Measurements from ENCODE around the gene LDLRAD3. TPM values are rescaled to one million over a fixed set of nuclear protein-coding genes. Genes with fewer than 3 reads are reported as not detected.
A peak's percentile ranks its signal among the peaks of the same experiment; 100 is the strongest.

The LDLRAD3 gene
- total and polyA plus RNA-seq, 2 experiments from 2014 or later = 6.2 to 9.5 TPM

GRCh38 chr11:35976434-35976833, 32.6 kb downstream of the LDLRAD3 start:
- H3K36me3 ChIP-seq = no peaks in the 10 kb centered on the region
- H3K4me1 ChIP-seq (ENCODE audit: low read depth) = no peaks in the 10 kb centered on the region
- H3K27ac ChIP-seq = no peak overlapping the region
- DNase-seq (ENCODE audit: low read depth in 1 of 2, low spot score in 1 of 2) = no peak
- no peak for TF ChIP-seq CTCF (IDR thresholded peaks at IDR 0.05; ENCODE audit: low read depth, low read length)
- no peaks in the 10 kb centered on the region for H3K9me3 ChIP-seq (ENCODE audit: low read depth)
- no peak overlapping the region for H3K4me3 ChIP-seq
- H3K27me3 ChIP-seq = no peaks in the 10 kb centered on the region

DNA sequence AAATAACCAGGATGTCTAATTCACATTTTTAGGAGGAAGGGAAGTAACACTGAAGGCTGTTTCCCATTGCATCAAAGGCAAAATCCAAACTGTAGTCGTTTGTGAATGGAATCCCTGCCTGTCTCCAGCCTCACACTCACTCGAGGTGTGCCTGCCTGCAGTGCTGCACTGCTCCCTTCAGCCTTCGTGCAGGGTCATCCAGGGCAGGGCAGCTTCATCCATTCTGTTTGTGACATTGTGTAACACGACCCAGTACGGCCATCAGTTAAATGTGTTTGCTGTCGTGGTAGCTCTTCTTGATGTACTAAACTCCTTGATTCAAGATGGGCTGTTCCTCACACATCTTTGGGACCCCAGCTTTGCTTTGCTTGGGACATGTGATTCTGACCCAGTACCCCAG, 34.3 kb downstream of the LDLRAD3 start:
- H3K27ac ChIP-seq = no peak overlapping the region
- peak in 1 of 2 donors; percentile 17 for DNase-seq (ENCODE audit: low read depth in 1 of 2, low spot score in 1 of 2)

DNA sequence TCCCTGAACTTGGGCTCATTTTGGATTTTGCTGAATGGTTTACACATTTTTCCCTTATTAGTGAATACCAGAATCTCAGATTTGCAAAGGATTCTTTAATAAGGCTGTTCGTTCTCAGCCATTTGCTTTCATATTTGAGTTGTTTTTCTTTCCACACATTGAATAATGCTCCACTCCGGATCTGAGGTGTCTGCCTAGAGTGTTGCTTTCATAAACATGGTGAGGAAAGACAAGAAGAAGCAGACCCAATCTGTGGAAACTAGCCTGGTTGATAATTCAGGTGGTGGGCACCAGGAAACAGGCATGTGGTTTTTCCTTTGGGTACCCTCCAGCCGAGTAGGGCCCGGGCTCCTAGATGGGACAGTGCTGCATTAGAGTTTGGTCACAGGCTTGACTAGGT, 35.0 kb downstream of the LDLRAD3 start:
- H3K36me3 ChIP-seq = no peaks in the 10 kb centered on the region
- no peaks in the 10 kb centered on the region for H3K9me3 ChIP-seq (ENCODE audit: low read depth)
- no peaks in the 10 kb centered on the region for H3K27me3 ChIP-seq
- H3K4me3 ChIP-seq = no peak overlapping the region
- no peak for DNase-seq (ENCODE audit: low read depth in 1 of 2, low spot score in 1 of 2)
- H3K4me1 ChIP-seq (ENCODE audit: low read depth) = no peaks in the 10 kb centered on the region
- H3K27ac ChIP-seq = no peak overlapping the region
- no peak for TF ChIP-seq CTCF (IDR thresholded peaks at IDR 0.05; ENCODE audit: low read depth, low read length)

More for the DNA sequence above, 34.3 kb downstream of the LDLRAD3 start:
- no peak overlapping the region for H3K4me3 ChIP-seq
- H3K27me3 ChIP-seq = no peaks in the 10 kb centered on the region
- no peak for TF ChIP-seq CTCF (IDR thresholded peaks at IDR 0.05; ENCODE audit: low read depth, low read length)
- no peaks in the 10 kb centered on the region for H3K4me1 ChIP-seq (ENCODE audit: low read depth)
- H3K9me3 ChIP-seq (ENCODE audit: low read depth) = no peaks in the 10 kb centered on the region
- H3K36me3 ChIP-seq = no peaks in the 10 kb centered on the region

- DNase-seq (ENCODE audit: low read depth in 1 of 2, low spot score in 1 of 2) = peak in 1 of 2 donors; percentile 58
- Histone ChIP-seq H3K9me3 (ENCODE audit: low read depth) (no peaks in the 10 kb centered on the region), H3K27ac (no peak overlapping the region), H3K4me1 (ENCODE audit: low read depth) (no peaks in the 10 kb centered on the region), H3K27me3 (no peaks in the 10 kb centered on the region), H3K36me3 (no peaks in the 10 kb centered on the region), H3K4me3 (no peak overlapping the region)
- TF ChIP-seq CTCF (IDR thresholded peaks at IDR 0.05; ENCODE audit: low read depth, low read length) = no peak
Observed at GRCh38 chr11:35980686-35981390, 37.0 kb downstream of the LDLRAD3 start.

- Histone ChIP-seq H3K36me3 (no peaks in the 10 kb centered on the region), H3K9me3 (ENCODE audit: low read depth) (no peaks in the 10 kb centered on the region), H3K27me3 (no peaks in the 10 kb centered on the region), H3K4me1 (ENCODE audit: low read depth) (no peaks in the 10 kb centered on the region), H3K27ac (no peak overlapping the region), H3K4me3 (no peak overlapping the region)
- no peak for TF ChIP-seq CTCF (IDR thresholded peaks at IDR 0.05; ENCODE audit: low read depth, low read length)
- peak in 1 of 2 donors; percentile 55 for DNase-seq (ENCODE audit: low read depth in 1 of 2, low spot score in 1 of 2)
Observed at GRCh38 chr11:35981581-35981980, 37.7 kb downstream of the LDLRAD3 start.
